Breast epithelium (tissue), 4 donors: Measurements from ENCODE around the gene PRICKLE2. TPM values are rescaled to one million over a fixed set of nuclear protein-coding genes. Genes with fewer than 3 reads are reported as not detected.
A peak's percentile ranks its signal among the peaks of the same experiment; 100 is the strongest.

Source experiments
- DNase-seq, 2 donors: peaks; one replicate each; pipeline ENCODE4 v3.0.0-alpha.2; 2019; ENCODE audit warnings: low spot score in 2 of 2
- H3K27ac ChIP-seq, 2 donors: fragments of 200-600 bp; sonication (generic) in 1 of 2; one replicate each; pipeline ENCODE4 v1.5.1; 2016 to 2019; ENCODE audit warnings: mild to moderate bottlenecking in 1 of 2
- H3K27me3 ChIP-seq, 2 donors: fragments of 200-600 bp; sonication (generic) in 1 of 2; one replicate each; pipeline versions ENCODE4 v1.5.1 to v1.6.0; 2017 to 2019; ENCODE audit warnings: control low read depth in 1 of 2, mild to moderate bottlenecking in 1 of 2
- H3K36me3 ChIP-seq: fragments of 200-600 bp; one replicate; pipeline ENCODE4 v1.5.1; 2019
- H3K4me1 ChIP-seq, 2 donors: fragments of 200-600 bp; sonication (generic); one replicate each; pipeline ENCODE4 v1.5.1; 2016 to 2019; ENCODE audit warnings: control low read depth in 1 of 2
- H3K4me3 ChIP-seq, 3 donors: fragments of 200-600 bp; sonication (generic); 1 replicate in 2 of 3; 2 replicates in 1 of 3; pipeline ENCODE4 v1.5.1; 2016 to 2019; ENCODE audit warnings: mild to moderate bottlenecking in 3 of 3, moderate library complexity in 2 of 3
- H3K9me3 ChIP-seq, 2 donors: fragments of 200-600 bp; sonication (generic) in 1 of 2; one replicate each; pipeline ENCODE4 v1.5.1; 2016 to 2019; ENCODE audit warnings: control low read depth in 1 of 2
- POLR2A ChIP-seq: fragments of 450-650 bp; IDR thresholded peaks from one replicate; pipeline ENCODE4 v1.6.1; 2016; ENCODE audit warnings: antibody characterized with exemption, mild to moderate bottlenecking, moderate library complexity
- POLR2AphosphoS5 ChIP-seq, 3 donors: sonication (generic); formaldehyde crosslinking; IDR thresholded peaks; one replicate each; pipeline ENCODE4 v1.6.1; 2017; ENCODE audit warnings: antibody characterized with exemption in 3 of 3
- intact Hi-C: fragments of 100-400 bp; cut with DNase I; formaldehyde crosslinking; loops from one replicate; pipeline ENCODE4 v1.15.1; 2023; ENCODE audit warnings: low total_unique reads
- total RNA-seq, 3 donors: library from RNA; depleted of rRNA; stranded (reverse); fragments of >200 nt; gene quantifications; one replicate each; pipeline ENCODE4 v1.1.0, GENCODE V29; 2016
- TF ChIP-seq, protein P1 (sequence below), 3 donors: fragments of 450-650 bp; IDR thresholded peaks; one replicate each; pipeline ENCODE4 v1.5.1; 2016 to 2017; ENCODE audit warnings: antibody characterized with exemption in 3 of 3, mild to moderate bottlenecking in 3 of 3, moderate library complexity in 3 of 3

Gene PRICKLE2
- total RNA-seq, 3 donors from 2014 or later, result 35.1 to 72.5 (median 44.5) TPM

DNA sequence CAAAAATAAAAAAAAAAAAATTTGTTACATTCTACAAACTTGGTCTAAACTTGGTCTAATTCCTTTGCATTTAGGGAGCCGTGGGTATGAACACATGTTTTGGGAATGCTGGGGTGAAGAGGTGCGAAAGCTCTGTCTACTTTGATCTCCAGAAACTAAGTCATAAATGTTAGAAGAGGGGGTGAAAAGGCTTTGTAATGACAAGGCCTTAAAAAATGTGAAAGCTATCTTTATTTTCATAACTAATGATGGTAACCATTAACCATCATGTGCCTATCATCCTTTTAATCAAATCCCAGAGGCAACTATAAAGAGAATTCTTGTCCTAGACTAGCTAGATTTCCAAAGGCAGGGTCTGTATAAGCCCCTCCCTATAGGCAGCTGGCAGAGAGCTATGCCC, 60.9 kb downstream of the PRICKLE2 start:
- intact Hi-C loops, result no loop called here
- H3K4me1 ChIP-seq, result peaks cover 0 to 16% of the 10 kb centered on the region in 2 donors
- DNase-seq, result no peak
- no peak for TF ChIP-seq POLR2AphosphoS5 (IDR thresholded peaks at IDR 0.05)
- no peak for TF ChIP-seq POLR2A
- TF ChIP-seq, protein P1, sequence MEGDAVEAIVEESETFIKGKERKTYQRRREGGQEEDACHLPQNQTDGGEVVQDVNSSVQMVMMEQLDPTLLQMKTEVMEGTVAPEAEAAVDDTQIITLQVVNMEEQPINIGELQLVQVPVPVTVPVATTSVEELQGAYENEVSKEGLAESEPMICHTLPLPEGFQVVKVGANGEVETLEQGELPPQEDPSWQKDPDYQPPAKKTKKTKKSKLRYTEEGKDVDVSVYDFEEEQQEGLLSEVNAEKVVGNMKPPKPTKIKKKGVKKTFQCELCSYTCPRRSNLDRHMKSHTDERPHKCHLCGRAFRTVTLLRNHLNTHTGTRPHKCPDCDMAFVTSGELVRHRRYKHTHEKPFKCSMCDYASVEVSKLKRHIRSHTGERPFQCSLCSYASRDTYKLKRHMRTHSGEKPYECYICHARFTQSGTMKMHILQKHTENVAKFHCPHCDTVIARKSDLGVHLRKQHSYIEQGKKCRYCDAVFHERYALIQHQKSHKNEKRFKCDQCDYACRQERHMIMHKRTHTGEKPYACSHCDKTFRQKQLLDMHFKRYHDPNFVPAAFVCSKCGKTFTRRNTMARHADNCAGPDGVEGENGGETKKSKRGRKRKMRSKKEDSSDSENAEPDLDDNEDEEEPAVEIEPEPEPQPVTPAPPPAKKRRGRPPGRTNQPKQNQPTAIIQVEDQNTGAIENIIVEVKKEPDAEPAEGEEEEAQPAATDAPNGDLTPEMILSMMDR (IDR thresholded peaks at IDR 0.05), result no peak
- no peak overlapping the region for H3K4me3 ChIP-seq
- H3K9me3 ChIP-seq, result no peaks in the 10 kb centered on the region
- H3K27ac ChIP-seq, result peak overlapping the region; percentile 48 to 52
- no peaks in the 10 kb centered on the region for H3K36me3 ChIP-seq
- no peaks in the 10 kb centered on the region for H3K27me3 ChIP-seq

DNA sequence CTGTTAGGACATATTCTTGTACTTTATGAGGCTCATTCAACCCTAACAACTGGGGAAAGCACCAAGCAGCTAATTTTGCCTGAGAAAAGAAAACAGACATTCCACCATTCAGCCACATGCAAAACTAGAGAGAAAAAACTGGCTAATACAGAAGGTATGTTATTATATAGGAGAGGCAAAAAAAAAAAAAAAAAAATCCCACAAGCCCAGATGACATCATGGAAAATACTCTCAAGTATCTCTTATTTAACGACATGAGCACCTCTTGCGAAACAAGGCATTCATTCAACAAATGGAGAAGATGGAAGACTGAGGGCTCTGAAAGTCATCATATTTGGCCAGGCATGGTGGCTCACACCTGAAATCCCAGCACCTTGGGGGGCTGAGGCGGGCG, 61.5 kb downstream of the PRICKLE2 start:
- DNase-seq, result no peak
- peak overlapping the region; percentile 48 to 52 for H3K27ac ChIP-seq
- H3K27me3 ChIP-seq, result no peaks in the 10 kb centered on the region
- no peaks in the 10 kb centered on the region for H3K36me3 ChIP-seq
- H3K9me3 ChIP-seq, result no peaks in the 10 kb centered on the region
- intact Hi-C loops, result no loop called here
- no peak overlapping the region for H3K4me3 ChIP-seq
- H3K4me1 ChIP-seq, result peaks cover 0 to 17% of the 10 kb centered on the region in 2 donors
- TF ChIP-seq, protein P1 (IDR thresholded peaks at IDR 0.05), result no peak
- no peak for TF ChIP-seq POLR2AphosphoS5 (IDR thresholded peaks at IDR 0.05)
- TF ChIP-seq POLR2A, result no peak

DNA sequence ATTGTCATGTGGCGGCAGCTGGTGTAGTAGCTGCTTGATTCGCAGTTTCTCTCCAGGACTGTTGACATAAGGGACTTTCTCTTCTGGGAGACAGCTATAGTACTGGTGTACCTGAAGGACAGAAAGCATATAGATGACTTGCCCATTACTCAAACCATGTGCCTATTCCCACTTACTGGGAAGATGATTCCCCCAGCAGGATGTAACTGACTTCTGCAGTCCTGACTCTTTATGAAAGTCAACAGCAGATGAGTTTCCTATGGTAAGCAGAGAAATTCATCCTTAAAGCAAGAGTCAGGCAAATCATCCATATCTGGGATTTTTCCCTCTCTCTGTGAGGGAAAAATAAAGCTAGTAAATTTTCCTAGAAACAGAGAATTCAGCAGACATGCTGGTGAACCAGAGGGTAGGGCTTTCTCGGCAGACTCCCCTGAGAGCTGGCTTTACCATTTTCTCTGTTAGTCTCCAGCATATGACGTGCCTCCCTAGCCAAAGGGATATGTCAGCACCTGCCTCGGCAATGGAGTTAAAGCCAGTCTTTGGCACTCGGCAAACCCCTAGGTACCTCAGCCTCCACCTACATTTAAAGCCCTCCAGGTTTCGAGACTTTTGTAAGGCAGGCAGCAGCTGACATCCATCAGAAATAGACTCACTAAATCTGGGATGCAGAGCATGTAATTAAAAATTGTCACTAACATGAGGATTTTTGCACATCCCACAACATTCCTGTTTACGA, 62.1 kb downstream of the PRICKLE2 start:
- H3K4me1 ChIP-seq, result peaks cover 0 to 20% of the 10 kb centered on the region in 2 donors
- TF ChIP-seq POLR2A (no peak), POLR2AphosphoS5 (IDR thresholded peaks at IDR 0.05) (no peak)
- TF ChIP-seq, protein P1 (IDR thresholded peaks at IDR 0.05), result no peak
- peak in 1 of 2 donors; percentile 36 for DNase-seq

DNA sequence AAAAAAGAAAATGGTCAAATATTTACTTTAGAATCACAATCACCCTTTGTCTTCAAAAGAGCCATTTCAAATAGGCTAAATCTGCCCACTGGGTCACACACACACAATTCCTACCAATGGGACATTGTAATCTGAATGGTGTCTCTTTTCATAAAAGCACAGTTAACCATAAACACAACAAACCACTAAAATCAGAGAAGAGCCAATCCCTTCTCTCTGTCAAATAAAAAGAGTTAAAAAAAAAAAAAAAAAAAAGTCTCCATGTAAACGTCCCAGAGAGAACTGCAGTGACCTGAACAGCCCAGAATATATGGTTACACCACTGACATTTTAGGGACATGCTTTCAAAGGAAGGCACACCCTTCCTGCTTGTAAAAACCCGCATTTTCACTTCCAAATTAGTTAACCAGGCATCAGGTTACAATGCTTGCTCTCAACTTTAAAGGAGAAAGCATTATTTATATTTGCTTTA, 63.7 kb downstream of the PRICKLE2 start:
- Histone ChIP-seq H3K9me3 (no peaks in the 10 kb centered on the region), H3K4me1 (peaks cover 0 to 6% of the 10 kb centered on the region in 2 donors), H3K27me3 (no peaks in the 10 kb centered on the region), H3K4me3 (no peak overlapping the region), H3K27ac (no peak overlapping the region), H3K36me3 (no peaks in the 10 kb centered on the region)
- no peak for DNase-seq
- intact Hi-C loops, result no loop called here
- TF ChIP-seq, protein P1 (IDR thresholded peaks at IDR 0.05), result no peak
- TF ChIP-seq POLR2AphosphoS5 (IDR thresholded peaks at IDR 0.05) (no peak), POLR2A (no peak)

More for the DNA sequence above, 62.1 kb downstream of the PRICKLE2 start:
- no peaks in the 10 kb centered on the region for H3K9me3 ChIP-seq
- no peaks in the 10 kb centered on the region for H3K27me3 ChIP-seq
- intact Hi-C loops, result no loop called here
- H3K4me3 ChIP-seq, result no peak overlapping the region
- peak overlapping the region; percentile 48 to 49 for H3K27ac ChIP-seq
- no peaks in the 10 kb centered on the region for H3K36me3 ChIP-seq

DNA sequence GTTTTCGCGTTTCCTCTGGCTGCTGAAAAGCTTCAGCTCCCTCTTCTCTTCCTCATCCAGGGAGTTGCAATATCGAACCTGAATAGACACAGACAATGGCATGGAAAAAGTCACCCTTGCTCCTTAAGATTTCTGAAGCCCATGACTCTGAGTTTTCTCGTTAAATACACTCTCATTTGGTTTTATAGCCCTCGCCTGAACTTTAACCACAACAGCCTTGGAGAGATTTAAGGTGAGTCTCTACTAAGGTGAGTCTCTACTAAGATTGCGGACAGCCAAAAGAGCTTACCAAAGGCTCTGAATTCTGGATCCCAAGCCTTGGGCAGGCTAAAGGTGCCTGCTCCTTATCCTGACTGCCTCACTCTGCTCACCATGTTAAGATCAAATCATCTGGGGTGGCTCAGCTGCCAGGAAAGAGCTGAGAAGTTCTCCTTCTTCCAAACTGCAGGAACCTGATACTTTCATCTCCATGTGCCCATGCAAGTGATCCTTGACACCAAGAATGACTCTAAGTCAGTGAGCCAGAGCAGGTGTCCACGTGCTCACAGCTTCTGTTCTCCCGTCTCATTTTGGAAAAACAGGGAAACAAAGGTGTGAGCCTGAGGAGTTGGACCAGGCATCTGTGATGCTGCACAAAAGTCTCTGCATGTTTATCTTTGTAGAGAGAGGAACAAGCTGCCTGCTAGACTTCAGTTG, 65.1 kb downstream of the PRICKLE2 start:
- Histone ChIP-seq H3K4me1 (peaks cover 0 to 4% of the 10 kb centered on the region in 2 donors), H3K27me3 (no peaks in the 10 kb centered on the region), H3K4me3 (no peak overlapping the region), H3K27ac (no peak overlapping the region), H3K9me3 (no peaks in the 10 kb centered on the region), H3K36me3 (no peaks in the 10 kb centered on the region)
- intact Hi-C loops, result no loop called here
- no peak for DNase-seq
- TF ChIP-seq, protein P1 (IDR thresholded peaks at IDR 0.05), result no peak
- no peak for TF ChIP-seq POLR2A
- no peak for TF ChIP-seq POLR2AphosphoS5 (IDR thresholded peaks at IDR 0.05)
